GM19397 (cell line): ENCODE results near the gene KCNJ5.

Experiments
- ATAC-seq: cut with Tn5 transposase; IDR thresholded peaks from one replicate; pipeline ENCODE4 v1.9.1; 2021; ENCODE audit warnings: mild to moderate bottlenecking, moderate library complexity; ENCODE audit not compliant: unreplicated experiment

Gene KCNJ5

GRCh38 chr11:128890543-128891368 is at the start of gene KCNJ5:
Gene KCNJ5, plus strand, starts transcription at chr11:128891356. Its CDS starts 19,918 bp downstream, at chr11:128911274.
- ATAC-seq: no peak

DNA sequence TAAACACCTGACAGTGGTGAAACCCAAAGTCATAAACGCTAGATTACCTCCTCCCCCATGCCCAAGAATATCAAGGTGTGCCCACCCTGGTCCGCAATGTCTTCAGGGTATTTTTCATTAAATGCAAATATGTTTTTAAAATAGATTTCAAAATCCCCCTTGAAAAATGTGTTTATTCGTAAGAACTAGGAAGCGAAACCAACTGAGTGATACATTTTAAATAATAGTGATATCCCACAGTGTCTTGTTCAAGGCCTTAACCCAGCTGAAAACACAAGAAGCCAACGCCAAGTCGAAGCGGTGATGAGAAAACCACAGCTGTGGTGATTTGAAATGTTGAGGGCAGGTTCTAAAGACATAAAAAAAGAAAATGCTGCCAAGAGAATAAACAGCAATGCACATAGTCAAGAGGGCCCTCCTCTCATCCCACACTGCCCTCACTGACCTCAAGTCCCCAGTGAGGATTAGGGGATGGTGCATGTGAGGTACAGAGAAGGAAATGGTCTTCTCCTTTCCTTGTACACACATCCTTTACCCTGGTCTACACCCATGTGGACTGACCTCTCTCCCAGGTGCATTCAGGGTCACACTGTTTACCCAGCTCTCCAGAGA is 49.6 kb upstream of the KCNJ5 start:
- ATAC-seq: peak; percentile 65

GRCh38 chr11:128843198-128843785 is 47.9 kb upstream of the KCNJ5 start:
- ATAC-seq: no peak

DNA sequence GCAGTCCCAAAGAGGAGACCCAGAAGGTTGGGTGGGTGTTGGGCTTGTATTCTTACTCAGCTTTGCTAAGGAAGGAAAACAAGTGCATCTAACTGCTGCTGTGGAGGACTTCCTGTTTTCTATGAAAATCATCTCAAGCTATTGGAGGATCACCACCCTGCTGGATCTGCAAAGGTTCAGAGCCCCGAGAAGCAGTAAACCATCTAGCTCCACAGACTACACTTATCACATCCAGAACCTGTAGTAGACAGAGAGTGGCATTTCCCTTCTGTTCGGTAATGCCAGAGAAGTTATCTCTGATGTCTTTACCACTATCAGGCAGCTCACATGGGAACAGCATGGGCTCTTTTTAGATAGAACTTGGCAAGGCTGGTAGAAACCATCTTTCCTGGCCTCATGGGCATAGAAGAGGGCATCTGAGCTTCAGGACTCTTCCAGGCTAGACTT is 45.8 kb upstream of the KCNJ5 start:
- ATAC-seq: no peak

DNA sequence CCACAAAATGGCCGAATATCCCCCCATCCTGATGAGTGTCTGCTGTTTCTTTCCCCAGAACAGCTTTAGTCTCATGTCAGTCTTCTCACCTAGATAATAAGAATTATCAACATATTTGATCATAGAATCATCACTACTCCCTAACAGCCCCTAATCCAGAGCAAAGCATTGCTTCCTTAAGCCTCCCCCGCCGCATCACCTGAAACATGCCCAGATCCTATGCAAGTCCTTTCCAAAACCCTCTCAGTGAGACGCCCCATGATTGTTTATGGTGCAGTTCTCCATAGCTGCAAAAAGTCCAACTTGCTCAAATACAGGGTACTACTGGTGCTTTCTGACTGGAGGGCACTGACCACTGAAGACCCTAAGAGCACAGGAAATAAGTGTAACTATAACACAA is 44.2 kb upstream of the KCNJ5 start:
- no peak for ATAC-seq

- peak; percentile 75 for ATAC-seq
Observed at GRCh38 chr11:128848815-128849455, 42.2 kb upstream of the KCNJ5 start.

GRCh38 chr11:128852327-128853023 is 38.7 kb upstream of the KCNJ5 start:
- no peak for ATAC-seq

DNA sequence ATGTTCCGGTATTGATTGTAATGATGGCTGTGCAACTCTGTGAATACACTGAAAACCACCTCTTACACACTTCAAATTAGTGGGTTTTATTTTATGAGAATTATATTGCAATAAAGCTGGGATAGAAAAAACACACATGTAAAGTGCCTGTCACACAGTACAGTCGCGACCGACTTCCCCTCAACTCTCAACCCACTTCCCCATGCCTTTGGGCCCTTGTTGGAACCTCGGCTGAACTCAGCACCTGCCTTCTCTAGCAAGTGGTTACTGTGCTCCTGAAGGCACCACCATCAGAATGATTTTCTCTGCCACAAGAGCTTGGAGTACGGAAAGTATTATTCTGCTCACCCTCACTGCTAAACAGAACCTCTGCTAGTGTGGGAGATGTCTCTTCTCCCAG is 37.6 kb upstream of the KCNJ5 start:
- no peak for ATAC-seq

DNA sequence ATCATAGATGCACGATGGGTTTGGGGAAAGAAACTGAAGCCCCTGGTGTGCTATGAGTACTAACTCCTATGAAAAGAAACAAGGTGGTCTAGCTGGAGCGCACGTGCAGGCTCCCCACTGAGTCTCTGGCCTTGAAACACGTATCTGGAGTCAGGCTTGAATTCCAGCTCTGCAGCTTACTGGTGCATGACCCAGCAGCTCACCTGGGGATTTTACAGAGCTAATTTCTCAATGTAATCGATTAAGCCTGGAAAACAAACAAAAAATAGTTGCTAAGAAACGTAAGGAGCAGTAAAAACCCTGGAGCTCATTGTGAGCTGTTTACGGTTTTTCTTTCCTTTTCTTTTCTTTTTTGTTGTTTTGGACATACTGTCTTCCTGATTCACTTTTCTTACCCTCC is 36.3 kb upstream of the KCNJ5 start:
- no peak for ATAC-seq

DNA sequence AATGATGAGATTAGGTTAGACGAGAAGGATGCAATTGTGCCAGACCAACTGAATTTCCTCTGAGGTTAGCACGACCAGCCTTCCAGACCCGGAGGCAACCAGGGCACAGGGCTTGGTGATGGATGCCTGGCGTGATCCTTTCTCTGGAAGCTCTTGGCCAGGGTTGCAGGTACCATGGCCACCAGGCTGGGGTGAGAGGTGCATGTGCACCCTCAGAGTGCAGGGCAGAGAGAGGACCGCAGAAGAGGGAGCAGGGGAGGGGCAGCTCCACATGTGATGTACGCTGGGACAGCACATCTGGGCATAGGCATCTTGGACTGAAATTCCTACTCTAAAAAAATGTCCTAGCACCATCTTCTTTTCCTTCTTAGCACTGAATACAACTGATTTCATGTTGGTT is 34.9 kb upstream of the KCNJ5 start:
- no peak for ATAC-seq

DNA sequence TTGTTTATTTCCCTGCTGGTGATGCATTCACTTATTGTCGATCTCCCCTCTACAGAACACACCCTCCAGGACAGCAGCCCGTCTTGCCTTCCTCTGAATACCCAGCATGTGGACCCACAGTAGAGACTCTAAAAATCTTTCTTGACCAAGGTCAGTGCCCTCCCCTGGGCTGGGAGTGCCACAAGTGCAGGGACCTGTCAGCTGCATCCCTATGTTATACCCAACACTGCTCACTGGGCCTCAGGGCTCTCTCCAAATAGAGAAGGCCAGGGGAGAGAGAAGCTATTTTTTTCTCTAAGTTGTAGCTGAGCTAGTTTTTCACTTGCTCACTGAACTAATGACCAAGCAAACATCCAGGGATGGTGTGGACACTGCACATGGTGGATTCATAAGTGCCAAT is 33.8 kb upstream of the KCNJ5 start:
- no peak for ATAC-seq

DNA sequence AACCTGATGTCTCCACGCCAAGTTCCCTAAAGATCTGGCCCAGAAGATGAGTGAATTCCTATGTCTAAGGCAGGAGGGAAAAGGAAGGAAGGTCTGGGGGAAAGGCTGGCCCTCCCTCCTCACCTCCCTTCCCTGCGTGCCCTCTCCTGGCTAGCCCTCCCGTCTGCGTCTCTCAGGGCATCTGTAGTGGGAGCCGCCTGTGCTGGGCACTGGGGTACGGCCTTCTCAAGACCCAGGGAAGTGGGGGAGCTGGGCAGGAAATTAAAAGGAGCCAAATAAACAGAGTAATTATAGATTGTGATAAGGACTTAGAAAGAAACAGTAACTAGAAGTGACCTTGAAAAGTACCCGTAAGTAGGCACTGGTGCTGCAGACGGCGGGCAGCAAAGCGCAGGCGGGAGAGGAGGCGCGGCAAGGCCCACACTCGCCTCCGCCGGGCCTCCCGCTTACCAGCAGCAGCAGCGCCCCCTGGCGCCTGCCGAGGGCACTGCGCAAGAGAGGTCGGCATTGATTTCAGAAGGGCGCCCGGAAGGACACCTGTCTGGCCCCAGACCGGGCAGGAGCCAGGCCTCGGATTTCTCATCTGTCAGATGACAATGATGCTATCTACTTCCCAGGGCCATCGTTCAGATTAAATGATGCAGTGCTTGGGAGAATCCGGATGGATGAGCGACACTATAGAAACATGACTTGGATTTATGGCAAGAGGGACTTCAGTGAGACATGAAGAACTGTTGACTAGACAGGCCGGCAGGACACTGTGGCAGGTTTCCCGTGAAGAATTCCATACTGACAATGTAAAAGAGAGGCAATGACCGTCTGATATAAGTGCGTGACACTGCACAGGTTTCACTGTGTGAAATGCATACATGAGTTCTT is 31.4 kb upstream of the KCNJ5 start:
- peak; percentile 87 for ATAC-seq

DNA sequence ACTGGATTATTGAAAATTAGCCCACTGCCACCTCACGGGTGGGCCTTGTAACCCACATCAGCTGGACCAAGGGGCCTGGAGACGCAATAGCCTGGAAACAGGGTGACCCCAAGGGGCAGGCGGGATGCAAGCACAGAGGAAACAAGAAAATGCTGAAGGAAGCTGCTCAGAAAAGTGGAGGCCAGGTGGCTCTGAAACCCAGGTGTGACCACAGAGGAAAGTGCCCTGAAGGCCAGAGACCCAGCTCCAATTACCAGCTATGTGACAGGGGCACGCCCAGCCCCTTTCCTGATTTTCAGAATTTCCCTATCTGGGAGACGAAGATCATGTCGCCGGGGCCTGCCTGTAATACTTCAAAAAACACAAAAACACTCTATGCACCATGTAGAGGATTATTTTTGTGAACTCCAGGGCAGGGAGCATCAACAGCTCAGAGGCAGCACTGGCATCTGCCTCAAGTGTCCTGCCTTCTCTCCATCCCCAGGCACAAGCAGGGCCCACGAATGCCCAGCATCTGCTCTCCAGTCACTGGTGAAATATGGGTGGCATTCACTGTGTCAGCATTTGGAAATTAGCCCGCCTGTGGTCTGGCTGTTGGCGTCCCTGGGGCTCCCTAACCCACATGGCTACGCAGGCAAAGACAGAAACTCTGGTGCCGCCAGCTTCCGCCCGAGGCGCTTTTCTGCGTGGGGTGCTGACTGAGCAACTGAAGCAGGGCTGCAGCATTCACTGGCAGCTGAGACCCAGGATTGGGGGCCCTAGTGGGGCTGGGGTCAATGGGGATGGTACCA is 30.4 kb upstream of the KCNJ5 start:
- no peak for ATAC-seq

DNA sequence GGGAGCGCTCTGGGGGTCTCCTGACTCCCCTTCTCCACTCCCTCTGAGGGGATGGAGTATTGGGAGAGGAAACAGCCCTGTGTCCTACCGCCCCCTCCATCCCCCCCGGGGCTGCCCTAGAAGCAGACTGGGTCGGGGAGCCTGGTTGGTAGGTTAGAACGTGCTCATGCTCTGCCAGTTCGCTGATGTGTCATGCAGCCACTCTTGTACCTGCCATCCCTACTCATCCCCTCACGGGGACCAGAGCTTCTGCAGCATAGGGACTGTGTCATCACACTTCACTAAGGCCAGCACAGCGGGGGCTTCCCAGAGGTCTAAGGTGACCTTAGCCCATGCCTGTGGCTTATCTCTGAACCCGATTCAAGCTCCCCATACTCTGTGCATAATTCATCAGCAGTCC is 28.8 kb upstream of the KCNJ5 start:
- no peak for ATAC-seq

GRCh38 chr11:128862908-128863660 is 28.1 kb upstream of the KCNJ5 start:
- no peak for ATAC-seq

DNA sequence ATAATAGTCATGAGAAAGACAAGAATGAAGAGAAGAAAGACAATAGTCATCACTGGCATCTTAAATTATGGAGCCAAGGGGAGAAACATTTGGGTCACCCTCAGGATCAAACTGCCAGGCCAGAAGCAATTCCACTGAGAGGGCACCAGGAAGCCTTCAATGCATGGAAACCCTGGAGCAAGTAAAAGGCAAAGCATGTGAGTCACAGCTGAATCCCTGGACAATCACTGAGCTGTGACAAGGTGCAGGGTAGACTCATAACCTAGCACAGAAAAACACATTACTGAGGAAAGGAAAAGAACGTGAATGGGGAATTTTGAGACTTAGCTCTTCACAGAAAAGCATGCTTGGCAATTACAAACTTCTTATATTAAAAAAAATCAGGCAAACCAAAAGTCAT is 25.7 kb upstream of the KCNJ5 start:
- no peak for ATAC-seq

- no peak for ATAC-seq
Observed at GRCh38 chr11:128867277-128867676, 23.9 kb upstream of the KCNJ5 start, which contains the start of gene KCNJ1. Gene KCNJ1, minus strand, starts transcription at chr11:128867296. Its CDS starts 27,053 bp downstream, at chr11:128840243.
